Measurements from ENCODE around the gene SLX4IP. TPM values are rescaled to one million over a fixed set of nuclear protein-coding genes. Genes with fewer than 3 reads are reported as not detected.

Gene SLX4IP
- total and polyA plus RNA-seq, 8 donors: 2.5 to 6.4 (median 2.8) TPM

- no peak for TF ChIP-seq CTCF (IDR thresholded peaks at IDR 0.05)
- intact Hi-C loops (cut with DNase I): no loop called here
- Histone ChIP-seq H3K9me3 (no peaks in the 10 kb centered on the region), H3K27ac (no peak overlapping the region), H3K36me3 (no peaks in the 10 kb centered on the region), H3K27me3 (no peaks in the 10 kb centered on the region), H3K4me3 (no peak overlapping the region), H3K4me1 (no peaks in the 10 kb centered on the region)
- WGBS, 2 donors: 93 to 94% methylated on average over 8 of the region's 8 CpGs
- DNase-seq (peak in 1 of 6 donors; percentile 29), FAIRE-seq (no peak), ATAC-seq (peak in 3 of 4 donors; percentile 70 to 85 (median 78))
Observed at GRCh38 chr20:10603971-10604864, 169.1 kb downstream of the SLX4IP start.

GRCh38 chr20:10604865-10605440 lies 169.8 kb downstream of the SLX4IP start:
- TF ChIP-seq CTCF (IDR thresholded peaks at IDR 0.05): no peak
- intact Hi-C loops (cut with DNase I): no loop called here
- Histone ChIP-seq H3K27me3 (no peaks in the 10 kb centered on the region), H3K4me1 (peaks cover 0 to 3% (median 0%) of the 10 kb centered on the region in 3 donors), H3K27ac (no peak overlapping the region), H3K36me3 (no peaks in the 10 kb centered on the region), H3K4me3 (no peak overlapping the region), H3K9me3 (no peaks in the 10 kb centered on the region)
- ATAC-seq: no peak
- 90 to 94% methylated on average over 2 of the region's 2 CpGs for WGBS, 2 donors
- no peak for FAIRE-seq
- DNase-seq: no peak

- ATAC-seq: no peak
- 96% methylated on average over 3 of the region's 3 CpGs for WGBS, 2 donors
- FAIRE-seq: no peak
- no peaks in the 10 kb centered on the region for H3K27me3 ChIP-seq
- no peaks in the 10 kb centered on the region for H3K9me3 ChIP-seq
- intact Hi-C loops (cut with DNase I): no loop called here
- no peak overlapping the region for H3K4me3 ChIP-seq
- TF ChIP-seq CTCF (IDR thresholded peaks at IDR 0.05): no peak
- no peaks in the 10 kb centered on the region for H3K36me3 ChIP-seq
- no peak for DNase-seq
- H3K4me1 ChIP-seq: peaks cover 0 to 5% (median 0%) of the 10 kb centered on the region in 3 donors
- no peak overlapping the region for H3K27ac ChIP-seq
Observed at GRCh38 chr20:10605547-10606195, 170.6 kb downstream of the SLX4IP start.

- H3K27me3 ChIP-seq: no peaks in the 10 kb centered on the region
- H3K27ac ChIP-seq: peak overlapping the region in 2 of 4 donors; percentile 32 to 55
- intact Hi-C loops (cut with DNase I): no loop called here
- FAIRE-seq (no peak), ATAC-seq (peak in 3 of 4 donors; percentile 40 to 59 (median 41)), DNase-seq (no peak)
- 89 to 97% methylated on average over 2 of the region's 2 CpGs for WGBS, 2 donors
- H3K9me3 ChIP-seq: no peaks in the 10 kb centered on the region
- no peak for TF ChIP-seq CTCF (IDR thresholded peaks at IDR 0.05)
- no peak overlapping the region for H3K4me3 ChIP-seq
- peaks cover 0 to 5% (median 0%) of the 10 kb centered on the region in 3 donors for H3K4me1 ChIP-seq
- no peaks in the 10 kb centered on the region for H3K36me3 ChIP-seq
Observed at GRCh38 chr20:10609276-10609675, 174.2 kb downstream of the SLX4IP start.

Data from pancreas (tissue), 10 donors.